HPDE6-E6E7 (cell line): Measurements from ENCODE around the gene DNASE1.

Experiments used
- DNase-seq: peaks from one replicate; pipeline ENCODE4 v3.0.0; 2011; ENCODE audit warnings: missing footprints; ENCODE audit errors: extremely low spot score

The DNASE1 gene

GRCh38 chr16:3696425-3697218, 42.1 kb downstream of the DNASE1 start:
- DNase-seq, result no peak

GRCh38 chr16:3698941-3699340, 44.5 kb downstream of the DNASE1 start:
- DNase-seq, result no peak

- DNase-seq, result no peak
These were observed 47.0 kb downstream of the DNASE1 start for GRCh38 chr16:3701531-3701930.

- no peak for DNase-seq
These were observed 47.6 kb downstream of the DNASE1 start for GRCh38 chr16:3702082-3702481.

- no peak for DNase-seq
These were observed 51.9 kb downstream of the DNASE1 start for GRCh38 chr16:3706253-3707012.
